ENCODE results near the gene TMEM132C.

- TF ChIP-seq POLR2A (IDR thresholded peaks at IDR 0.05) (no peak), CTCF (IDR thresholded peaks at IDR 0.05) (no peak)
Observed at GRCh38 chr12:128450810-128451209, 183.8 kb downstream of the TMEM132C start.
